Astrocyte (in vitro differentiated cells and primary cell): ENCODE data around the gene C1QL4. TPM values are rescaled to one million over a fixed set of nuclear protein-coding genes. Genes with fewer than 3 reads are reported as not detected.

Experiments
- DNase-seq: peaks from one replicate; pipeline ENCODE4 v3.0.0-alpha.2; 2010; ENCODE audit warnings: low read depth
- FAIRE-seq: peaks from 2 replicates; lab custom pipeline; 2011; peaks lifted over from hg19 to GRCh38; lab: Jason Lieb, UNC
- H2AFZ ChIP-seq: 2 replicates; pipeline ENCODE4 v1.6.0; 2012; ENCODE audit warnings: low read depth, low read length, inconsistent platforms
- H3K27ac ChIP-seq: 2 replicates; pipeline ENCODE4 v1.5.1; 2011; ENCODE audit warnings: low read depth, low read length, inconsistent platforms
- H3K27me3 ChIP-seq: 2 replicates; pipeline ENCODE4 v1.6.0; 2011; ENCODE audit warnings: low read length, inconsistent platforms; ENCODE audit not compliant: insufficient read depth
- H3K36me3 ChIP-seq: 2 replicates; pipeline ENCODE4 v1.5.1; 2011; ENCODE audit warnings: low read length, inconsistent platforms; ENCODE audit not compliant: insufficient read depth
- H3K4me1 ChIP-seq: 2 replicates; pipeline ENCODE4 v1.5.1; 2011; ENCODE audit warnings: low read length, inconsistent platforms; ENCODE audit not compliant: insufficient read depth
- H3K4me2 ChIP-seq: 2 replicates; pipeline ENCODE4 v1.6.0; 2012; ENCODE audit warnings: low read length, inconsistent platforms
- H3K4me3 ChIP-seq: 2 replicates; pipeline ENCODE4 v1.5.1; 2011; ENCODE audit warnings: low read depth, mild to moderate bottlenecking, low read length, inconsistent platforms; ENCODE audit not compliant: insufficient read depth
- H3K79me2 ChIP-seq: 2 replicates; pipeline ENCODE4 v1.6.0; 2012; ENCODE audit warnings: mild to moderate bottlenecking, low read length, inconsistent platforms; ENCODE audit not compliant: insufficient read depth
- H3K9ac ChIP-seq: 2 replicates; pipeline ENCODE4 v1.6.0; 2012; ENCODE audit warnings: mild to moderate bottlenecking, low read length, inconsistent platforms
- H3K9me3 ChIP-seq: 2 replicates; pipeline ENCODE4 v1.5.1; 2012; ENCODE audit warnings: low read depth, mild to moderate bottlenecking, low read length, inconsistent platforms; ENCODE audit not compliant: insufficient read depth
- H4K20me1 ChIP-seq: 2 replicates; pipeline ENCODE4 v1.6.0; 2012; ENCODE audit warnings: low read length, inconsistent platforms; ENCODE audit not compliant: insufficient read depth
- H3K27ac Mint-ChIP-seq: one replicate; pipeline ENCODE4 v1.8.0; 2021; ENCODE audit warnings: mild to moderate bottlenecking, mixed read lengths; ENCODE audit not compliant: unreplicated experiment
- H3K27me3 Mint-ChIP-seq: one replicate; pipeline ENCODE4 v1.8.0; 2021; ENCODE audit warnings: low read depth, mixed read lengths; ENCODE audit not compliant: unreplicated experiment
- H3K36me3 Mint-ChIP-seq: one replicate; pipeline ENCODE4 v1.8.0; 2021; ENCODE audit warnings: low read depth, mixed read lengths; ENCODE audit not compliant: unreplicated experiment
- H3K4me1 Mint-ChIP-seq: one replicate; pipeline ENCODE4 v1.8.0; 2021; ENCODE audit warnings: low read depth, mixed read lengths; ENCODE audit not compliant: unreplicated experiment
- H3K4me3 Mint-ChIP-seq: one replicate; pipeline ENCODE4 v1.8.0; 2021; ENCODE audit warnings: mild to moderate bottlenecking, moderate library complexity, mixed read lengths; ENCODE audit not compliant: unreplicated experiment
- H3K9me3 Mint-ChIP-seq: one replicate; pipeline ENCODE4 v1.8.0; 2021; ENCODE audit warnings: mild to moderate bottlenecking, mixed read lengths; ENCODE audit not compliant: unreplicated experiment
- EZH2 ChIP-seq: IDR thresholded peaks from 2 replicates; pipeline ENCODE4 v1.6.1; 2012; ENCODE audit warnings: mild to moderate bottlenecking, low read length, inconsistent platforms; ENCODE audit not compliant: insufficient read depth
- total RNA-seq: library from RNA; stranded (reverse); gene quantifications from 2 replicates; pipeline ENCODE4 v1.2.1, GENCODE V29; 2021
- TF ChIP-seq, protein P1 (sequence below): IDR thresholded peaks from 2 replicates; pipeline ENCODE4 v1.5.1; 2011; ENCODE audit warnings: low read depth, mild to moderate bottlenecking, inconsistent platforms, low read length, moderate library complexity; ENCODE audit not compliant: insufficient read depth

C1QL4 gene
- total RNA-seq, 1 donor from 2014 or later, result 0.09 TPM

DNA sequence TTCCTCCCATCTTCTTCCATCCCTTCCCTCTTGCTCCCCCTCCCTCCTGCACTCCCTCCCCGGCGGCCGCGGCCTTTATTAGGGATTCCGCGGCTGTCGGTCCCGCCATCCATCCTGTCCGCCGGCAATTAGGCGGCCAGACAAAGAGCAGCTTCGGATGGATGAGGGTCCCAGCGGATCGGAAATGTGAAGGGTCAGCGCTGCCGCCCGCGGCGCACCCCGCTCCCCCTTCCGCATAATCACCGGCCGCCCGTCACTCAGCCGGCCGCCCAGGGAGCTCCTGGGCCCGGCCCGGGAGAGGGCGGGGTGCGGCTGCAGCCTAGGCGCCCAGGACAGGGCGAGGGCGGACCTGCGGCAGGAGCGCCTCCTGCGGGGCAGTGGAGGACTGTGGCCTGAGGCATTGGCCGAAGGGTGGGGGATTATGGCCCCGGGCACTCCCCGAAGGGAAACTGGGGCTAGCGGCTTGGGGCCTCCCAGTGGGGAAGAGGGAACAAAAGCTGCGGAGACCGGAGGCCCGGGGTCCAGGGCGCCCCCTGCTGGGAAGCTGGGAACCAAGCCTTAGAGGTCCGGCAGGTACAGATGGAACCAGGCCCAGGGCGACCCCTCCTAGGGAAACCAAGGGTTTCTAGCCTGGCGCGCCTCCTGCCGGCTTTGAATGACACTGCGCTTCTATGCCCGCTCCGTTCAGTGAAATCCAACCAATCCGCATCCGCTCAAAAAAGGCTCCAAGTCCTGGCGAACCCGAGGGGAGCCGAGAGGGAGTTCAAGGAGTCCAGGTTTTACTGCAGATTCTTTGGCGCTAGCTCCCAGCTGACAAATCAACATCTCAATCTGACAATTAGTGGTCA is 5.3 kb upstream of the C1QL4 start:
- peak overlapping the region; percentile 61 for H2AFZ ChIP-seq
- H3K4me2 ChIP-seq, result peak overlapping the region; percentile 78

DNA sequence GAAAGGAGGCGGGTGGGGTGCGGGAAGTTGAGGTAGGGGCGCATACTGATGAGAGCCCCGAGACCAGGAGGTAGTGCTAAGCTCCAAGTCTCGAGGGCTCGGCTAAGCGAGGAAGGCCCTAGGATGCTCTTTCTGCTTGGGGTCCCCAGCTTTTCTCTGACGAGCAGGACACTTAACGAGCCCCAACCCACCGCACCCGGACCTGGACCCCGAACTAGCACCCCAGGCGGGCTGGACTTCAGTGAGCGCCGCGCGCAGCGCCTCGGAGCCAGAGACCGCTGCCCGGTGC is 4.7 kb upstream of the C1QL4 start:
- H3K36me3 ChIP-seq, result no peaks in the 10 kb centered on the region
- peak overlapping the region; percentile 61 for H2AFZ ChIP-seq
- no peak for DNase-seq
- H3K4me1 ChIP-seq, result peaks cover 24% of the 10 kb centered on the region
- Mint-ChIP-seq H3K4me1 (peaks cover 5% of the 10 kb centered on the region), H3K9me3 (peaks cover 3% of the 10 kb centered on the region), H3K27me3 (peaks cover 83% of the 10 kb centered on the region), H3K27ac (no peak overlapping the region), H3K36me3 (peaks cover 4% of the 10 kb centered on the region), H3K4me3 (no peak overlapping the region)
- no peaks in the 10 kb centered on the region for H4K20me1 ChIP-seq
- H3K4me2 ChIP-seq, result peak overlapping the region; percentile 78
- H3K9me3 ChIP-seq, result no peaks in the 10 kb centered on the region
- H3K27me3 ChIP-seq, result peaks cover 71% of the 10 kb centered on the region
- no peak overlapping the region for H3K9ac ChIP-seq
- no peak overlapping the region for H3K4me3 ChIP-seq
- no peak for FAIRE-seq
- no peak for TF ChIP-seq EZH2
- TF ChIP-seq, protein P1, sequence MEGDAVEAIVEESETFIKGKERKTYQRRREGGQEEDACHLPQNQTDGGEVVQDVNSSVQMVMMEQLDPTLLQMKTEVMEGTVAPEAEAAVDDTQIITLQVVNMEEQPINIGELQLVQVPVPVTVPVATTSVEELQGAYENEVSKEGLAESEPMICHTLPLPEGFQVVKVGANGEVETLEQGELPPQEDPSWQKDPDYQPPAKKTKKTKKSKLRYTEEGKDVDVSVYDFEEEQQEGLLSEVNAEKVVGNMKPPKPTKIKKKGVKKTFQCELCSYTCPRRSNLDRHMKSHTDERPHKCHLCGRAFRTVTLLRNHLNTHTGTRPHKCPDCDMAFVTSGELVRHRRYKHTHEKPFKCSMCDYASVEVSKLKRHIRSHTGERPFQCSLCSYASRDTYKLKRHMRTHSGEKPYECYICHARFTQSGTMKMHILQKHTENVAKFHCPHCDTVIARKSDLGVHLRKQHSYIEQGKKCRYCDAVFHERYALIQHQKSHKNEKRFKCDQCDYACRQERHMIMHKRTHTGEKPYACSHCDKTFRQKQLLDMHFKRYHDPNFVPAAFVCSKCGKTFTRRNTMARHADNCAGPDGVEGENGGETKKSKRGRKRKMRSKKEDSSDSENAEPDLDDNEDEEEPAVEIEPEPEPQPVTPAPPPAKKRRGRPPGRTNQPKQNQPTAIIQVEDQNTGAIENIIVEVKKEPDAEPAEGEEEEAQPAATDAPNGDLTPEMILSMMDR, result no peak
- no peak overlapping the region for H3K27ac ChIP-seq
- H3K79me2 ChIP-seq, result no peaks in the 10 kb centered on the region

More for the DNA sequence above, 5.3 kb upstream of the C1QL4 start:
- no peaks in the 10 kb centered on the region for H3K9me3 ChIP-seq
- peak overlapping the region; percentile 35 for H3K4me3 ChIP-seq
- H3K27ac ChIP-seq, result no peak overlapping the region
- peak overlapping the region; percentile 17 for H3K9ac ChIP-seq
- Mint-ChIP-seq H3K4me3 (no peak overlapping the region), H3K4me1 (peaks cover 5% of the 10 kb centered on the region), H3K27ac (no peak overlapping the region), H3K27me3 (peaks cover 83% of the 10 kb centered on the region), H3K36me3 (peaks cover 4% of the 10 kb centered on the region), H3K9me3 (peaks cover 2% of the 10 kb centered on the region)
- no peaks in the 10 kb centered on the region for H3K79me2 ChIP-seq
- H3K36me3 ChIP-seq, result no peaks in the 10 kb centered on the region
- TF ChIP-seq, protein P1, result peak; percentile 73
- peak; percentile 94 for TF ChIP-seq EZH2
- no peaks in the 10 kb centered on the region for H4K20me1 ChIP-seq
- peak; percentile 39 for DNase-seq
- peaks cover 69% of the 10 kb centered on the region for H3K27me3 ChIP-seq
- H3K4me1 ChIP-seq, result peaks cover 30% of the 10 kb centered on the region
- FAIRE-seq, result no peak
